Measurements from ENCODE around the gene KLHL22.
"Not testable (repeated sequence)": the region's sequence is repeated elsewhere in the genome, so short reads cannot be mapped to it uniquely, and the experiment has no call there.

KLHL22 gene

GRCh38 chr22:20419664-20419951 lies 76.0 kb downstream of the KLHL22 start:
- DNase-seq (ENCODE audit: low spot score) = no peak

GRCh38 chr22:20418211-20418788 lies 77.3 kb downstream of the KLHL22 start:
- peak; percentile 91 for DNase-seq (ENCODE audit: low spot score)

- not testable (repeated sequence) for DNase-seq (ENCODE audit: low spot score)
Measured at GRCh38 chr22:20415699-20416098, 79.9 kb downstream of the KLHL22 start.

DNA sequence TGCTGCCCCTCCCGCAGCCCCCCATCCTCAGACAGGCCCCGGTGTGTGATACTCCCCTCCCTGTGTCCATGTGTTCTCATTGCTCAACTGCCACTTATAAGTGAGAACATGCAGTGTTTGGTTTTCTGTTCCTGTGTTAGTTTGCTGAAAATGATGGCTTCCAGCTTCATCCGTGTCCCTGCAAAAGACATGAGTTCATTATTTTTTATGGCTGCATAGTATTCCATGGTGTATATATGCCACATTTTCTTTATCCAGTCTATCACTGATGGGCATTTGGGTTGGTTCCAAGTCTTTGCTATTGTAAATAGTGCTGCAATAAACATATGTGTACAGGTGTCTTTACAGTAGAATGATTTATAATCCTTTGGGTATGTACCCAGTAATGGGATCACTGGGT lies 80.4 kb downstream of the KLHL22 start:
- not testable (repeated sequence) for DNase-seq (ENCODE audit: low spot score)

DNA sequence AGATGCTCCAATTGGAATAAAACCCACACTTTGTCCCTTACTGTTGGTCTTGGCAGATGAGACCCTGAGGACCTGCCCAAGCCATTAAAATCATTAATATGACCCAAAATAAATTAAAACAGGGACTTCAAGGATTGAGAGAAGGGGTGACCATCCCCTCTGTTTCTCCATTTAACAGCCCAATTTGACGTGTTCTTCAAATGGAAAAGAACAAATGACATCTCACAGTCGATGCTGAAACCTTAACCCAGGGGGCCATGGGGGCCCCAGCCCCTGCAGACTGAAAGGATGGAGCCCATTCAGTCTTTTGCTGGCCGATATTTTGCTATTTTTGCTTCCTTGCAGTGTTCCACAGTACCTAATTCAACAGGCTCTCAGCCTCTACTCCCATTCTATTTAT lies 81.1 kb downstream of the KLHL22 start:
- DNase-seq (ENCODE audit: low spot score) = no peak

GRCh38 chr22:20414059-20414440 lies 81.5 kb downstream of the KLHL22 start:
- DNase-seq (ENCODE audit: low spot score) = no peak

DNA sequence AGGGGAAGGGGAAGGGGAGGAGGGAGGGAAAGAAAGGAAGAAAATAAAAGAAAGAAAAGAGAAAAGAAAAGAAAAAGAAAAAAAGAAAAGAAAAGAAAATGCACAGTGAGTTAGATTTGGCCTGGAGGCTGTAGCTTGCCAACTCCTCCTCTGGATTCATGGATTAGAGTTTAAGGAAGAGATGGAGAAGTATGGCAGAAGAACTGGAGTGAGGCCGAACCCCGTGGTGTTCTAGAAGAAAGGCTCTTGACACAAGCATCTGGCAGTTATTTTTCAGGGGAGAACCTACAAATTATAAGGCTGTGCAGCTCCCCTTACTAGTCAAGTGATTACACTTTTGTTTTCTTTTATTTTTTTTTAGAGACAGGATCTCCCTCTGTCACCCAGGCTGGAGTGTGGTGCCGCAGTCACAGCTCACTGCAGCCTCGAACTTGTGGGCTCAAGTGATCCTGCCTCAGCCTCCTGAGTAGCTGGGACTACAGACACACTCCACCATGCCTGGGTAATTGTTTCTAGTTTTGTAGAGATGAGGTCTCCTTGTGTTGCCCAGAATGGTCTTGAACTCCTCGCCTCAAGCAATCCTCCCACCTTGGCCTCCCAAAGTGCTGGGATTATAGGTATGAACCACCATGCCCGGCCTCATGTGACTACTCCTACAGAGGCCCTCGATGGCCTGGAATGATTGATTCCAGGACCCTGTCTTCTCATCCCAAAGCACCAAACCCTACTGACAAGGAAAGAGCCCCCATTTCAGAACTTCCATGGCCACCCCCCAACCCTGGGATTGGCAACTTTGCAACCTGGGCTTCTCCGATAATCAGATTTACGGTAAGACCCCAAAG lies 82.2 kb downstream of the KLHL22 start:
- DNase-seq (ENCODE audit: low spot score) = no peak

DNA sequence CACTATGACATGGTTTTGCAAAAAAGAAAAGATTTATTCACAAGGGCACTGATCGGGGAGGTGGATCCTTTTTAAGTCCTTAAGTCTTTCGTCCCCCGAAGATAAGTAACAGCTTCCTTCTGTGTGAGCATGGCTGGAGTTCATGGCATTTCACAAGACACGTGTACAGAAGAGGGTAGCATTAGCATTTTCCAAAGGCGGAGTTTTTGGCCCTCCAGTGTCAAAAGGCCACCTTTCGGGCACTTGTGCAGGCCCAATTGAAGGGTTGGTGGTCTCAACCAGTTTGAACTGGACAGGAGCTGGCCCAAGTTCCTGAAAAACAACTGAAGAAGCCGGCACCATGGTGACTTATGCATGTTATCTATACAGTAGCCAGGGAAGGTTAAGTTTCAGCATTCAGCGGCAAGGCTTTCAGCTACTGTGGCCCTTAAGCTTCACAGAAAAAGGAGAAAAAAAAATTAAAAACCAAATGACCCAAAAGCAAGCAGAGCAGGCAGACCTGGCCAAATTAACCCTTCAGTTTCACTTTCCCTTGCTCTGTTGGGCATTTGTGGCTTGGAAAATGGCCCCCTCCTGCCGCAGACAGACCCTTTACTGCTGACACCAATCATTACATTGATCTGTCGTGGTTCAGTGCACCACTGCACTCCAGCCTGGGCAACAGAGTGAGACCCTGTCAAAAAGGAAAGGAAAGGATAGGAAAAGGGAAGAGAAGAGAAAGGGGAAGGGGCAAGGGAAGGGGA lies 83.0 kb downstream of the KLHL22 start:
- DNase-seq (ENCODE audit: low spot score) = no peak

DNA sequence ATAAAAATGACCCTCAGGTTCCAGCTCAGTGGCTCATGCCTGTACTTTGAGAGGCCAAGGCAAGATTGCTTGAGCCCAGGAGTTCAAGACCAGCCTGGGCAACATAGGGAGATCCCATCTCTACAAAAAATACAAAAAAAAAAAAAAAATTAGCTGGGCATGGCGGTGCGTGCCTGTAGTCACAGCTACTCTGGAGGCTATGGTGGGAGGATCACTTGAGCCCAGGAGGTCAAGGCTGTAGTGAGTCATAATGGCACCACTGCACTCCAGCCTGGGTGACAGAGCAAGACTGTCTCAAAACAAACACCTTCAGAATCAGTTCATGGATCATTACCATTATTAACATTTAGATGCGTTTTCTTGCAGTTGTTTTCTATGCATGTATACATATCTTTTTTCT lies 86.2 kb downstream of the KLHL22 start:
- not testable (repeated sequence) for DNase-seq (ENCODE audit: low spot score)

- no peak for DNase-seq (ENCODE audit: low spot score)
Measured at GRCh38 chr22:20408891-20409290, 86.7 kb downstream of the KLHL22 start.

GRCh38 chr22:20407829-20408228 lies 87.8 kb downstream of the KLHL22 start:
- no peak for DNase-seq (ENCODE audit: low spot score)

- DNase-seq (ENCODE audit: low spot score) = no peak
Measured at GRCh38 chr22:20406686-20407408, 88.7 kb downstream of the KLHL22 start.

DNA sequence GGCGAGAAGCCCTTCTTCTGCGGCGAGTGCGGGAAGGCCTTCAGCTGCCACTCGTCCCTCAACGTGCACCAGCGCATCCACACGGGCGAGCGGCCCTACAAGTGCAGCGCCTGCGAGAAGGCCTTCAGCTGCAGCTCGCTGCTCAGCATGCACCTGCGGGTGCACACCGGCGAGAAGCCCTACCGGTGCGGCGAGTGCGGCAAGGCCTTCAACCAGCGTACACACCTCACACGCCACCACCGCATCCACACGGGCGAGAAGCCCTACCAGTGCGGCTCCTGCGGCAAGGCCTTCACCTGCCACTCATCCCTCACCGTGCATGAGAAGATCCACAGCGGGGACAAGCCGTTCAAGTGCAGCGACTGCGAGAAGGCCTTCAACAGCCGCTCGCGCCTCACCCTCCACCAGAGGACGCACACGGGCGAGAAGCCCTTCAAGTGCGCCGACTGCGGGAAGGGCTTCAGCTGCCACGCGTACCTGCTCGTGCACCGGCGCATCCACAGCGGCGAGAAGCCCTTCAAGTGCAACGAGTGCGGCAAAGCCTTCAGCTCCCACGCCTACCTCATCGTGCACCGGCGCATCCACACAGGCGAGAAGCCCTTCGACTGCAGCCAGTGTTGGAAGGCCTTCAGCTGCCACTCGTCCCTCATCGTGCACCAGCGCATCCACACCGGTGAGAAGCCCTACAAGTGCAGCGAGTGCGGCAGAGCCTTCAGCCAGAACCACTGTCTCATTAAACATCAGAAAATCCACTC lies 89.5 kb downstream of the KLHL22 start:
- DNase-seq (ENCODE audit: low spot score) = no peak

DNA sequence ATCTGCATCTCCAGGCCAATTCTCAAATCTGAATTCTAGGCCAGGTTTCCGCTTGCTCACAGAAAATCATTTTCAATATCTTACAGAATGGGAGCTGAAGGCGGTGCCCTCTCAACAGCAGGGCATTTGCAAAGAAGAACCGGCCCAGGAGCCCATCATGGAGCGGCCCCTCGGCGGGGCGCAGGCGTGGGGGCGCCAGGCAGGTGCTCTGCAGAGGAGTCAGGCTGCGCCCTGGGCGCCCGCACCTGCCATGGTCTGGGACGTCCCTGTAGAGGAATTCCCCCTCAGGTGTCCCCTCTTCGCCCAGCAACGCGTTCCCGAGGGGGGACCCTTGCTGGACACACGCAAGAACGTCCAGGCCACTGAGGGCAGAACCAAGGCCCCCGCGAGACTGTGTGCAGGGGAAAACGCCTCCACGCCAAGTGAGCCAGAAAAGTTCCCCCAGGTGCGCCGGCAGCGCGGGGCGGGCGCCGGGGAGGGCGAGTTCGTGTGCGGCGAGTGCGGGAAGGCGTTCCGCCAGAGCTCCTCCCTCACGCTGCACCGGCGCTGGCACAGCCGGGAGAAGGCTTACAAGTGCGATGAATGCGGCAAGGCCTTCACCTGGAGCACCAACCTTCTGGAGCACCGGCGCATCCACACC lies 90.2 kb downstream of the KLHL22 start:
- no peak for DNase-seq (ENCODE audit: low spot score)

DNA sequence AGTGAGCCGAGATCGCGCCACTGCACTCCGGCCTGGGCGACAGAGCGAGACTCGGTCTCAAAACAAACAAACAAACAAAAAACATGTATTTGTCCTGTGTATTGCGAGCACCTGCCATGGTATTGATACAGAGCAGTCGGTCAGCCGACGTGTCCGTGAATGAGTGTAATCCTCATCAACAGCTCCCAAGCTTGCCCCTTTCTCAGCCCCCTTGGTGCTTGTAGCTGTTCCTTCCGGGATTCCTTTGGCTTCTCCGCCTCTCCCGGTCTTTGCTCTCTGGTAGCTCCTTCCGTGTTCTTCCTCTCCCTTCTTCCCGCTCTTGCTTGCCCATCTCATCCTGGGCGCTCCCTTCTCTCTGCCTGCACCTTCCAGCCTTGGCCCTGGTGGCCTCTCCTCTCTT lies 90.7 kb downstream of the KLHL22 start:
- DNase-seq (ENCODE audit: low spot score) = no peak

GRCh38 chr22:20403779-20404140 lies 91.8 kb downstream of the KLHL22 start:
- DNase-seq (ENCODE audit: low spot score) = no peak

DNA sequence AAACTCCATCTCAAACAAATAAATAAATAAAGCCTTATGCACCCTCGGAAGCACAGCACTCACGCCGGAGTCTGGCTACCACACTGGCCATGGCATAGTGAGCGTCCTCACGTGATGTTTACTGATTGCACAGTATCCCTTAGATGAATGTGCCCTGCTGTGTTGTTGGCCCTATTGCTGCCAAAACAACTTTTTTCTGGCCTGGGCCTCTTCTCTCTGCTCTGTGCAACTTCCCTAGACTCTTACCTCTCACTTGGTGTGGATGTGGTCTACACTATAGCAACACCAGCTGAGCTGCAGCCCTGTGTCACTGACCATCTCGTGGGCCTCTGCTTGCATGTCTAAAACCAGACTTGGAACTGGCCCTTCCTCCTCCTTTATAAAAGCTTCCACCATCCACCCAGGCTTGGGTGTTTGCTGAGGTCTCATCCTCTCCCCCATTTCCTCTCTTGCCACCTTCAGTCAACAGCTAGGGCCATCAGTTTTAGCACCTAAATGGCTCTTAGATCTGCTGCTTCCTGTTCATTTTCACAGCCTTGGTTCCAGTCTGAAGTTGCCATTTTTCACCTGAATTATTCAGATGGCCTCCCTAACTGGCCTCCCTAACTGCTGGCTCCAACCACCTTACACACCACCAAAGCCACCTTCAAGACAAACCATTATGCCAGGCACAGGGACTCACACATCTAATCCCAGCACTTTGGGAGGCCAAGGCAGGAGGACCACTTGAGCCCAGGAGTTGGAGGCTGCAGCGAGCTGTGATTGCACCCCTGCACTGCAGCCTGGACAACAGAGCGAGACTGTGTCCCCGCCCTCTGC lies 92.4 kb downstream of the KLHL22 start:
- no peak for DNase-seq (ENCODE audit: low spot score)

GRCh38 chr22:20401376-20402014 lies 94.1 kb downstream of the KLHL22 start:
- DNase-seq (ENCODE audit: low spot score) = no peak

DNA sequence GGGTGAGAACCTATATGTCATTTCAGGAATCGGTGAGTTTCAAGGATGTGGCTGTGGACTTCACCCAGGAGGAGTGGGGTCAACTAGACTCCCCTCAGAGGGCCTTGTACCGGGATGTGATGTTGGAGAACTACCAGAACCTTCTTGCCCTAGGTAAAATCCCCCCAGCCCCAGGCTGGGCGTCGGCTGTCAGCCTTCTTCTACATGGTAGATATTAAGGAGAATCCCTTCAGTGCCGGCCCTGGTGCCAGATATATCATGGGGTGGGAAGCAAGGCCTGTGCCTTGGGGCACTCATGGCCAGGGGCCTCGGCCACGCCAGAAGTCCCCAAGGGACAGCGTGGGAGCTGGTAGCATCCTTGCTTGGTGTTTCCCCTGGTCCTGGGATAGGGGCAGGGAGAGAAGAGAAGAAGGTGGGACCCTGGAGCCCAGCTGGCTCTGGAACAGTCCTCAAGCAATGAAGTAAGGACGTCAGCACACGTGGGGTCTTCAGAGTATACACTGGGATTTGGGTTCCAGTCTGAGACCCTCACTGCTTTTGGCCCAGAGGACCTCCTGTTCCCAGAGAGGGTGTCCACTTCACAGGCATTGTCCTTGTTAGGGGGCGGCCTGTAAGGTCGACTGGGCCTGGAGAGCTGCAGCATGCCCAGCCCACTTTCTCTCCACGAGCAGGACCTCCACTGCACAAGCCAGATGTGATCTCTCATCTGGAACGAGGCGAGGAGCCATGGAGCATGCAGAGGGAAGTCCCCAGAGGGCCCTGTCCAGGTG lies 94.8 kb downstream of the KLHL22 start:
- no peak for DNase-seq (ENCODE audit: low spot score)
